Suprapubic skin (tissue), 4 donors: ENCODE measurements around the gene MAD1L1. TPM values are rescaled to one million over a fixed set of nuclear protein-coding genes. Genes with fewer than 3 reads are reported as not detected.

Experiments used
- DNase-seq, 2 donors: peaks; one replicate each; pipeline ENCODE4 v3.0.0-alpha.2; 2019; ENCODE audit warnings: low spot score in 2 of 2
- H3K27ac ChIP-seq: fragments of 200-600 bp; sonication (generic); one replicate; pipeline ENCODE4 v1.5.1; 2019
- H3K27me3 ChIP-seq: fragments of 200-600 bp; sonication (generic); one replicate; pipeline ENCODE4 v1.5.1; 2019
- H3K36me3 ChIP-seq: fragments of 200-600 bp; sonication (generic); one replicate; pipeline ENCODE4 v1.5.1; 2019
- H3K4me1 ChIP-seq: fragments of 200-600 bp; sonication (generic); one replicate; pipeline ENCODE4 v1.5.1; 2019
- H3K4me3 ChIP-seq: fragments of 200-600 bp; sonication (generic); one replicate; pipeline ENCODE4 v1.5.1; 2019; ENCODE audit warnings: mild to moderate bottlenecking
- H3K9me3 ChIP-seq: fragments of 200-600 bp; sonication (generic); one replicate; pipeline ENCODE4 v1.5.1; 2019
- EP300 ChIP-seq: sonication (generic); formaldehyde crosslinking; IDR thresholded peaks from one replicate; pipeline ENCODE4 v1.6.1; 2017; ENCODE audit warnings: antibody characterized with exemption
- POLR2A ChIP-seq, 2 donors: fragments of 450-650 bp; IDR thresholded peaks; one replicate each; pipeline ENCODE4 v1.6.1; 2017; ENCODE audit warnings: antibody characterized with exemption in 2 of 2, mild to moderate bottlenecking in 2 of 2, moderate library complexity in 2 of 2
- POLR2AphosphoS5 ChIP-seq, 3 donors: sonication (generic); formaldehyde crosslinking; IDR thresholded peaks; one replicate each; pipeline ENCODE4 v1.6.1; 2017; ENCODE audit warnings: antibody characterized with exemption in 3 of 3
- WGBS: methylation state at CpG from one replicate; pipeline ENCODE4 v1.1.5; 2018; 5-methylcytosine and 5-hydroxymethylcytosine counted together
- total RNA-seq, 4 donors: library from RNA; depleted of rRNA; stranded (reverse); fragments of >200 nt; gene quantifications; one replicate each; pipeline ENCODE4 v1.1.0, GENCODE V29; 2016
- TF ChIP-seq, protein P1 (sequence below), 2 donors: fragments of 200-600 bp in 1 of 2; fragments of 450-650 bp in 1 of 2; sonication (generic) in 1 of 2; IDR thresholded peaks; one replicate each; pipeline ENCODE4 v1.5.1; 2016 to 2019; ENCODE audit warnings: antibody characterized with exemption in 2 of 2, mild to moderate bottlenecking in 1 of 2, moderate library complexity in 1 of 2

Gene MAD1L1
- total RNA-seq, 4 donors from 2014 or later: 53.2 to 69.8 (median 62.2) TPM

DNA sequence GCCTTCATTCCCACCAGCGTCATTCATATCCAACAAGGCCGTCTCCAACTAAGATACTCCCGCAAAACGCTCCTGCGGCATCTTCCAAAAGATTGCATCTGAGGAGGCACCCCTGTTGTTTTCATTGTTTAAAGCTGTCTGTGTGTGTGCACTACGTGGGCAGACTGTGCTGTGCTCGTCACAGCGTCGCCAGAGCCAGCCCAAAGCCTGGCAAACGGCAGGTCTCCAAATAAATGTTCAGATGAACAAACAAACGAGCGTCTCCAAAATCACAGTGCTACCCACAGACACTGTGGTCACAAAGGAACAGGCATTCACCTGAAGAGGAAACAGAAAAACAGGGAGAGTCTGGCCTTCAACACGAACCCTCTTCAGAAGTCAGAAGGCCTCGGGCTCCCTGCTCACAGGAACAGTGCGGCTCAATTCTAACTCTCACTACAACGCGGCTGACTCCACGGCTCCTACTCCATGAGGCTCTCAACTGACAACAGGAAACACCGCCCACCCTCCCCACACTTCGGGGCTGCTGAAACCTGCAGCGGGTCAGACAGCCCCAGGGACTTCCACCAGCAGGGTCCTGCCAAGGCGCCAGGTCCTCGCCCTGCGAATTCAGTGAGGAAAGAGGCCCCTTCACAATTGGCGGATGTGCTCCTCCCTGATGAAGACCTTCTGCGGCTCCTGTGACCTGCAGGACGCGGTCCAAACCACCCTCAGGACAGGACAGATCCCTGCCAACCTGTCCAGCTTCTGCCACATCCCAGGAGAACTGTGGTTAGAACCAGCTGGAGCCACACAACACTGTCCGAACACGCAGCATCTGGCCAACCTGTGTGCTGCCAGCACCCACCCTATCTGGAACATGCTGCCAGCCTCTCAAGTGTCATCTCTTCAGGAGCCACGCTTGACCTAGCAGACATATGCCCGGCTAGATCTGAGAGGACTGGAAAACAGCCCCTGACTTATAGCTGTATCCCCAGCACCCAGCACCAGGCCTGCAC is 36.1 kb downstream of the MAD1L1 start:
- no peak for TF ChIP-seq EP300
- TF ChIP-seq POLR2A (IDR thresholded peaks at IDR 0.05): no peak
- TF ChIP-seq, protein P1, sequence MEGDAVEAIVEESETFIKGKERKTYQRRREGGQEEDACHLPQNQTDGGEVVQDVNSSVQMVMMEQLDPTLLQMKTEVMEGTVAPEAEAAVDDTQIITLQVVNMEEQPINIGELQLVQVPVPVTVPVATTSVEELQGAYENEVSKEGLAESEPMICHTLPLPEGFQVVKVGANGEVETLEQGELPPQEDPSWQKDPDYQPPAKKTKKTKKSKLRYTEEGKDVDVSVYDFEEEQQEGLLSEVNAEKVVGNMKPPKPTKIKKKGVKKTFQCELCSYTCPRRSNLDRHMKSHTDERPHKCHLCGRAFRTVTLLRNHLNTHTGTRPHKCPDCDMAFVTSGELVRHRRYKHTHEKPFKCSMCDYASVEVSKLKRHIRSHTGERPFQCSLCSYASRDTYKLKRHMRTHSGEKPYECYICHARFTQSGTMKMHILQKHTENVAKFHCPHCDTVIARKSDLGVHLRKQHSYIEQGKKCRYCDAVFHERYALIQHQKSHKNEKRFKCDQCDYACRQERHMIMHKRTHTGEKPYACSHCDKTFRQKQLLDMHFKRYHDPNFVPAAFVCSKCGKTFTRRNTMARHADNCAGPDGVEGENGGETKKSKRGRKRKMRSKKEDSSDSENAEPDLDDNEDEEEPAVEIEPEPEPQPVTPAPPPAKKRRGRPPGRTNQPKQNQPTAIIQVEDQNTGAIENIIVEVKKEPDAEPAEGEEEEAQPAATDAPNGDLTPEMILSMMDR (IDR thresholded peaks at IDR 0.05): no peak
- no peak for TF ChIP-seq POLR2AphosphoS5 (IDR thresholded peaks at IDR 0.05)
- Histone ChIP-seq H3K4me3 (no peak overlapping the region), H3K36me3 (peaks cover 27% of the 10 kb centered on the region), H3K4me1 (no peaks in the 10 kb centered on the region), H3K9me3 (no peaks in the 10 kb centered on the region), H3K27me3 (no peaks in the 10 kb centered on the region), H3K27ac (no peak overlapping the region)
- DNase-seq: no peak
- WGBS: 94% methylated on average over 17 of the region's 32 CpGs

DNA sequence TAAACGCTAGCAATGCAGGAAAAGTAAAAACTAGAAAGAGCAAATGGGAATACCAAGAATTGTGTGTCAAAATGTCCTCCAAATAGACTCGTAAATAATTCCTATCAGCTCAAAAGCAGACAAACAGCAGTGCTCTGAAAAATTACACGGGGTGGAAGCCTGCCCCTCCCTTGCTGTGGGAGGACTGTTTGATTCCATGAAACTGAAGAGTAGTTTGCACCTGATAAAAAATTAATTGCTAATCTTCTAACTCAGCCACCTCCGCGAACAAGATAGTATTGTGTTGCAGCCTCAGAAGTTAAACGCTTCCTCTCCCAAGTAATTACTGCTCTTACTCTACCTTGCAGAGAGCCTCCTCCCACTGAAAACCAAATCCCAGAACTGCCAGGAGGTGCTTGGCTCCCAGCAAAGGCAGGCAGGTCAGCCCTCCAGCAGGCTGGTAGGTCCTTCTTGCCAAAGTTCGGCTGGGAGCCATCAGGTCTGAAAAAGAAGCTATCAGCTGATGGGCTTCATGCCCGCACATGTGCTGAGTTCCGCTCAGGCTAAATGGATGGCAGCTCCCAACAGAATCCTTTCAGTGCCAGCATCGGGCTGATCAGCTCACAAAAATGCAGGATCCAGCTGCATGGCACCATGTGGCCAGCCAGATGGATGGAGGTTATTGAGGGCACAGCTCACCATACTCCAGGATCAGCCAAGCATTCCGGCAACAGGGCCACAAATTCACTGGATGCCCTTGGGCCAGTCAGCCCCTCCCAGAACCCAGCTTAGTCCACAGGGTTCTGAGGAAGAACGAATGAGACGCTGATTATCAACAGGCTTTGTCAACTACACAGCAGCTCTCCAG is 37.1 kb downstream of the MAD1L1 start:
- 69% methylated on average over 9 of the region's 13 CpGs for WGBS
- Histone ChIP-seq H3K27ac (no peak overlapping the region), H3K9me3 (no peaks in the 10 kb centered on the region), H3K4me3 (no peak overlapping the region), H3K36me3 (peaks cover 24% of the 10 kb centered on the region), H3K27me3 (no peaks in the 10 kb centered on the region), H3K4me1 (no peaks in the 10 kb centered on the region)
- TF ChIP-seq POLR2AphosphoS5 (IDR thresholded peaks at IDR 0.05): no peak
- no peak for TF ChIP-seq EP300
- TF ChIP-seq, protein P1 (IDR thresholded peaks at IDR 0.05): no peak
- no peak for TF ChIP-seq POLR2A (IDR thresholded peaks at IDR 0.05)
- no peak for DNase-seq

DNA sequence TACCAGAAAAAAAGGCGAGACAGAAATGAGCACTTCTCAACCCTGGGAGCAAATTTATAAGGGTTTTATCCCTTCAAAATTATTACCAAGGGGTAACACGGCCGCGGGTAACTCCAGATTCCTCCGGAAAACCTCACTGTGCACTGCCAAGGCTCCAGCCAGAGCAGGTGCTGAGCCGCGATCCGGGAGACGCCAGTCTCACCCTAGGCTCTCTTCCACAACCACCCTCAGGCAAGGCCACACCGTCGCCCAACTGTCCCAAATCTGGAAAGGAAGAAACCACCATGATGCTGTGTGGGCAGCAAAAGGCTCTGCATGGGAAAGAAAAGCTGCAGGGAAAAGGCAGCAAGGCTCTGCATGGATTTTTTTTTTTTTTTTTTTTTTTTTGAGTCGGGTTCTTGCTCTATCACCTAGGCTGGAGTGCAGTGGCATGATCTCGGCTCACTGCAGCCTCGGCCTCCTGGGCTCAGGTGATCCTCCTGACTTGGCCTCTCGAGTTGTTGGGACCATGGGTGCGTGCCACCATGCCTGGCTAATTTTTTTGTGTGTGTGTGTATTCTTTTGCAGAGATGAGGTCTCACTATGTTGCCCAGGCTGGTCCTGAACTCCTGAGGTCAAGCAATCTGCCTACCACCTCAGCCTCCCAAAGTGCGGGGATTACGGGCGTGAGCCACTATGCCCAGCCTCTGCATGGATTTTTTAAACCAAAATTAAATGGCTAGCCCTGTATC is 39.0 kb downstream of the MAD1L1 start:
- Histone ChIP-seq H3K4me3 (no peak overlapping the region), H3K27ac (no peak overlapping the region), H3K9me3 (no peaks in the 10 kb centered on the region), H3K4me1 (no peaks in the 10 kb centered on the region), H3K36me3 (peaks cover 6% of the 10 kb centered on the region), H3K27me3 (no peaks in the 10 kb centered on the region)
- DNase-seq: no peak
- TF ChIP-seq EP300: no peak
- TF ChIP-seq, protein P1 (IDR thresholded peaks at IDR 0.05): no peak
- no peak for TF ChIP-seq POLR2AphosphoS5 (IDR thresholded peaks at IDR 0.05)
- TF ChIP-seq POLR2A (IDR thresholded peaks at IDR 0.05): no peak
- WGBS: 96% methylated on average over 19 of the region's 19 CpGs

DNA sequence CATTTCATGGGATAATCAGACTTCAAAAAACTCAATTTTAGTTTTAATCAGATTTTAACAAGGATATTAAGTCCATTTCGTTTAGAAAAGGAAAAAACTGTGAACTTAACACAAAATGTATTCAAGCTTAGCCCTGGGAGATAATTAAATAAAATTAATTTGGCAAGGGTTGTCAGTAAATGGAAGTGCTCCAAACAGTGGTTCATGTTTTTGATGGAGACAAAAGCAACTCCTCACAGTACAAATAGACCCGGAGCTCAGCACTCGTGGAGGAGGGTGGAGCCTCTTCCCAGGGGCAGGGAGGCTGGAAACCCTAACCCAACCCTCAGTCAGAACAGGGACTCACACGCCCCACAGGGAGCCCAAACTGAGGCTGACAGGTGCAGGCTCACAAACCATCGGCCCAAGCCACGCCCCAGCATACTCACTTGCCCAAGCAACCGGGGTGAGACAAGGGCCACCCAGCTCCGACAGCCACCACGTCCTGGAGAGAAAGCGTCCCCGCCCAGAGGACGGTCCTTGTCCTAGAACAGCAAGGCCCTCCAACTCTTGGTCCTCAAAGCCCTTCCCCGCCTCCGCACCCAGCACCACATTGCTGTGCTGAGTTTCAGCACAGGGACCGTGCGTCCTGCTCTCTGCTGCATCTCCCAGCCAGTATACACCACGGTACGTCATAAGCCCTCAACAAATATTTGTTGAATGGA is 39.8 kb downstream of the MAD1L1 start:
- Histone ChIP-seq H3K9me3 (no peaks in the 10 kb centered on the region), H3K4me3 (no peak overlapping the region), H3K27ac (no peak overlapping the region), H3K36me3 (no peaks in the 10 kb centered on the region), H3K27me3 (no peaks in the 10 kb centered on the region), H3K4me1 (no peaks in the 10 kb centered on the region)
- DNase-seq: no peak
- no peak for TF ChIP-seq EP300
- no peak for TF ChIP-seq POLR2A (IDR thresholded peaks at IDR 0.05)
- no peak for TF ChIP-seq POLR2AphosphoS5 (IDR thresholded peaks at IDR 0.05)
- TF ChIP-seq, protein P1 (IDR thresholded peaks at IDR 0.05): no peak
- WGBS: 77% methylated on average over 15 of the region's 18 CpGs
